Endometrial microvascular endothelial cells (primary cell): ENCODE measurements around the gene ZNF564. TPM values are rescaled to one million over a fixed set of nuclear protein-coding genes. Genes with fewer than 3 reads are reported as not detected.
"Not testable (repeated sequence)": the region's sequence is repeated elsewhere in the genome, so short reads cannot be mapped to it uniquely, and the experiment has no call there.

Experiments used
- in situ Hi-C: cut with HindIII; loops from 2 replicates; pipeline ENCODE4 v1.10.0; 2017; ENCODE audit warnings: low sequenced_read_pairs, low pct_unique_long_range_greater_than_20kb; ENCODE audit errors: inconsistent ontology term
- total RNA-seq: library from RNA; depleted of rRNA; stranded (reverse); fragments of >200 nt; gene quantifications from one replicate; pipeline ENCODE4 v1.2.3, GENCODE V29; 2015; ENCODE audit errors: inconsistent ontology term

The ZNF564 gene
- 2.9 TPM for total RNA-seq

DNA sequence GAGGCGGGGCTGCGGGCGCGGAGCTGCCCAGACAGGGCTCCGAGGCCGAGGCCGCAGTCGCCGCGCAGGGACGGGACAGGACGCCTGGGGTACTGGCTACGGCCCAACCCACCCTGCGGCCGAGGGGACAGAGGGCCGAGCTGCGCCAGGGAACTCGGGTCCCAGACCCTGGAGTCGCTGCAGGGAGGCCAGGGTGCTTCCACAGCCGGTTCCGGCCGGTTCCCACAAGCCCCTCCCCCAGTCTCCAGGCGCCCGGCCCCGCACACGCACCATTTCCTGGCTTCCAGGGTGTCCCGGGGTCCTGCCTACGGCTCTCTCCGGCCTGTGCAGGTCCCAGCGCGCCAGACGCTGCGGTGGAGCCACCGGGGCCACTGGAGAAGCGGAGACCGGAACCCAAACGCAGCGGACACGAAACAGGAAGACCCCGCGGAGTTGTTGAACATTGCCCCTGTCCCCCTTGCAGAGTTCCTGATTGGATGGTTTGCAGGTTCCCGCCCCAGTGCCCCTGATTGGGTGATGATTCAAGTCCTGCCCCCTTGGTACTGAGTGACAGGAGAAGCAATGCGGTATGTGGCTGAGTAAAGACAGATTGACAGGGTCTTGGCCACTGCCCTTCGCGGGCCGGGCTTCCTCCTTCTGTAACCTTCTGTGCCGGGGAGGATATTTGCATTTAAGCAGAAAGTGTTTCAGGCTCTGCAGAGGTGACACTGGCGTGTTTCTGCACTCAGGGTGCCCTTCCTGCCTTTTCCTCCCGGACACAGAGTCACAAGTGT lies at the start of gene ZNF564:
Gene ZNF564, minus strand, starts transcription at position 423 of the 773 bp plus-strand sequence. Its CDS starts 150 bp downstream, at position 273.
- in situ Hi-C loops = no loop called here

DNA sequence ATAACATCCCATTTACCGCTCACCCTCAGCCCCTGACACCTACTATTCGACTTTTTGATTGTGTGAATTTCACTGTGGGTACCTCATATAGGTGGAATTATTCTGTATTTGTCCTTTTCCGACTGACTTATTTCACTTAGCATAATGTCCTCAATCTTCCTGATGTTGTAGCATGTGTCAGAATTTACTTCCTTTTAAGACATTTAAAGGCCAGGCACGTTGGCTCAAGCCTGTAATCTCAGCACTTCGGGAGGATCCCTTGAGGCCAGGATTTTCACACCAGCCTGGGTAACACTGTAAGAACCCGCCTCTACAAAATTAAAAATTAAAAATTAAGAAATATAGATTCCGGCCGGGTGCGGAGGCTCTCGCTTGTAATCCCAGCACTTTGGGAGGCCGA lies 46.3 kb upstream of the ZNF564 start:
- in situ Hi-C loops = no loop called here

DNA sequence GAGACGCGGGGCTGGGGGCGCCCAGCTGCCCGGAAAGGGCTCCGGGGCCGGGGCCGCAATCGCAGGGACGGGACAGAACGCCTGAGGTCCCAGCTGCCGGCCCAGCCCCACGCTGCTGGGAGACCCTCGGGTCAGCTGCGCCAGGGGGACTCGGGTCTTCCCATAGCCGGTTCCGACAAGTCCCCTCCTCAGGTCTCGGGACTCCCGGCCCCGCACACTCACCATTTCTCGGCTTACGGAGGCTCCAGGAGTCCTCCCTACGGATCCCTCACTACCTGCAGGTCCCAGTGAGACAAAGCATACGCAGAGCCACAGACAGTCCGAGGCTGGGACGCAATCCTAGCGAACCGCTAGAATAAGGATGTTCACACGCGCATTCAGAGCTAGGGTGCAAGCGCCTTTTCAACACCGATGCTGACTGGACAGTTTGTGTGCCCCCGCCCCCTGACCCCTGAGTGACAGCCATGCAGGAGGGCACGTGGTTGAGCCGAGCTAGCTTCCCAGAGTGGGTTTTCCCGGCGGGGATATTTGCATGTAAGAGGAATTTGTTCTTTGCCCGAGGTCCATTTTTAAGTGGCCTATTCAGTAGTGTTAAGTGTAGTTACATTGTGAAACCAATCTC lies 45.8 kb upstream of the ZNF564 start:
- in situ Hi-C loops = no loop called here

DNA sequence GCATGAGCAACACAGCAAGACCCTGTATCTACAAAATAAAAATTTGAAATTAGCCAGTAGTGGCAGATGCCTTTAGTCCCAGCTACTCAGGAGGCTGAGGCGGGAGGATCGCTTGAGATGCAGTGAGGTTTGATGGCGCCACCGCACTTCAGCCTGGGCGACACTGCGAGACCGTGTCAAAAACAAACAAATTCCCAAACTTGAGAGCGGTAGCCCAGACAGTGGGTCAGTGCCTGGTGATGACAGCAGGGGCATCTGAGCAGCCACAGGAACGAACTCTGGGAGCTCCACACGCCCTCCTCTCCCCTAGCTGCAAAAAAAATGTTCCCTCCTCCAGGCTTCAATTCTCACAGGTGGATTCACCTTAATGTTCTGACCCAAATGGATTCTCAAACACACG lies 45.2 kb upstream of the ZNF564 start:
- in situ Hi-C loops = no loop called here

DNA sequence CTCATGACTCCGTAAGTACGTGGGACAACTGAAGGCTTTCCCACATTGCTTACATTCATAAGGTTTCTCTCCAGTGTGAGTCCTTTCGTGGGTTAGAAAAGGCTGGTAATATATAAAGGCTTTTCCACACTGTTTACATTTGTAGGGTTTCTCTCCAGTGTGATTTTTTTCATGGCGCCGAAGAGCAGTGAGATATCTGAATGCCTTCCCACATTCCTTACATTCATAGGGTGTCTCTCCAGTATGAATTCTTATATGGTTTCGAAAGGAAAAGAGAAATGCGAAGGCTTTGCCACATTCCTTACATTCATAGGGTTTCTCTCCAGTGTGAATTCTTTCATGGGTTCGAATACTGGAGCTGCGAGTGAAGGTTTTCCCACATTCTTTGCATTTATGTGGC lies 29.8 kb upstream of the ZNF564 start:
- in situ Hi-C loops = no loop called here

DNA sequence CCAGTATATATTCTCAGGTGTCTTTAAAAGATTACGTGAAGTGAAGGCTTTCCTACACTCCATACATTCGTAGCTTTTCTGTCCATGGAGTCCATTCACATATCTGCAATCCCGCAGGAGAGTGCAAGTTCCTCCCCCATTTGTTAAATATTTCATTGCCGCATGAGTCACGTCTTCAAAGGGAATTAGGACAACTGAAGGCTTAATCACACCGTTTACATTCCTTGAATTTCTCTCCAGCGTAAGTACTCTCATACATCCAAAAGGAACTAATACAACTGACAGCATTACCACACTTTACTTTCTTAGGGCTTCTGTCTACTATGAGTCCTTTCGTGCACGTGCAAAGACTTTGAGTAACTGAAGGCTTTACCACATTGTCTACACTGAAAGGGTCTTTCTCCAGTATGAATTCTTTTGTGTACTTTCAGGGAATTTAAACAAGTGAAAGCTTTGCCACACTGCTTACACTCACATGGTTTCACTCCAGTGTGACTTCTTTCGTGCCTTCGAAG lies 29.0 kb upstream of the ZNF564 start:
- in situ Hi-C loops = no loop called here

DNA sequence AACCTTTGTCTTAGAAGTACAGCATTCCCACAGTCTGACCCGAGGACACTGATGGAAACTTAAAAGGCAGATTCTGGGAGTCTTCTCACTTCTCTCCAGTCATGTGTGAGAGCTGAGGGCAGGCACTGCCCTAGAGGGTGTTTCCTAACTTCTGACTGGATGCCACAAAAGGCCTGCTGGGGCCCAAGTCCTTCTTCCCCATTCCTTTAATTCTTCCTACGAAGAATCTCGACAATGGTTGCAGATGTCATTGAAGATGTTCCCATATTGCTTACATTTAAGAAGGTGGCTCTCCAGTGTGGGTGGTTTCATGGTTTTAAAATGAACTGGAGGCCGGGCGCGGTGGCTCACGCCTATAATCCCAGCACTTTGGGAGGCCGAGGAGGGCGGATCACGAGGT lies 27.4 kb upstream of the ZNF564 start:
- in situ Hi-C loops = no loop called here

DNA sequence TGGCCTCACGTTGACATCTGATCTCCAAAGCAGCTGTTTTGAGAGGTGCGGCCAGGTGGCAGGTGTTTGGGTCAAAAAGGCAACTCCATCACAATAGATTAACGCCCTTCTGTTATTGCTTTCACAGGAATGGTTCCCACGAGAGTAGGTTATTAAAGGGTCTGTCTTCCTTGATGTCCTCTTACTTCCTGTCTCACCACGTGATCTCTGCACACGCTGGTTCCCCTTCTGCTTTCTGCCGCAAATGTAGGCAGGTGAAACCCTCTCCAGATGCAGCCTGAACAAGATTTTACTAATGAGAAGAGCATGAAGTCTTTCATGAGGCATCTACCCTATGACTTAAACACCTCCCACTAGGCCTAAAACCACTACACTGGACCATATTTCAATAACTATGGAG lies 22.8 kb upstream of the ZNF564 start:
- in situ Hi-C loops = no loop called here

DNA sequence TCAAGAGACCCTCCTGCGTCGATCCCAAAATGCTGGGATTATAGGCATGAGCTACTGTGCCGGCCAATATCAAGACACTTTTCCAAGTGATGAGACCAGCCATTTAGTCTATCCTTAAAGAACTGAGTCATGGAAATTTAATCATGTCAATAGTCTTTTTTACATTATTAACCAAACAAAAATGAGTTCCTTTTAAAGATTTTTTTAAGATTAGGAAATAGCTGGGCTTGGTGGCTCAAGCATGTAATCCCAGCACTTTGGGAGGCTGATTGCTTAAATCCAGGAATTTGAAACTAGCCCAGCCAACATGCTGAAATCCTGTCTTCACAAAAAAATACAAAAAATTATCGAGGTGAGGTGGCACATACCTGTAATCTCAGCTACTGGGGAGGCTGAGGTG lies 16.7 kb upstream of the ZNF564 start:
- in situ Hi-C loops = no loop called here

DNA sequence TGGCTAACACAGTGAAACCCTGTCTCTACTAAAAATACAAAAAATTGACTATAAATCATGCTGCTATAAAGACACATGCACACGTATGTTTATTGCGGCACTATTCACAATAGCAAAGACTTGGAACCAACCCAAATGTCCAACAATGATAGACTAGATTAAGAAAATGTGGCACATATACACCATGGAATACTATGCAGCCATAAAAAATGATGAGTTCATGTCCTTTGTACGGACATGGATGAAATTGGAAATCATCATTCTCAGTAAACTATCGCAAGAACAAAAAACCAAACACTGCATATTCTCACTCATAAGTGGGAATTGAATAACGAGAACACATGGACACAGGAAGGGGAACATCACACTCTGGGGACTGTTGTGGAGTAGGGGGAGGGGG lies 15.1 kb upstream of the ZNF564 start:
- in situ Hi-C loops = not testable (repeated sequence)

DNA sequence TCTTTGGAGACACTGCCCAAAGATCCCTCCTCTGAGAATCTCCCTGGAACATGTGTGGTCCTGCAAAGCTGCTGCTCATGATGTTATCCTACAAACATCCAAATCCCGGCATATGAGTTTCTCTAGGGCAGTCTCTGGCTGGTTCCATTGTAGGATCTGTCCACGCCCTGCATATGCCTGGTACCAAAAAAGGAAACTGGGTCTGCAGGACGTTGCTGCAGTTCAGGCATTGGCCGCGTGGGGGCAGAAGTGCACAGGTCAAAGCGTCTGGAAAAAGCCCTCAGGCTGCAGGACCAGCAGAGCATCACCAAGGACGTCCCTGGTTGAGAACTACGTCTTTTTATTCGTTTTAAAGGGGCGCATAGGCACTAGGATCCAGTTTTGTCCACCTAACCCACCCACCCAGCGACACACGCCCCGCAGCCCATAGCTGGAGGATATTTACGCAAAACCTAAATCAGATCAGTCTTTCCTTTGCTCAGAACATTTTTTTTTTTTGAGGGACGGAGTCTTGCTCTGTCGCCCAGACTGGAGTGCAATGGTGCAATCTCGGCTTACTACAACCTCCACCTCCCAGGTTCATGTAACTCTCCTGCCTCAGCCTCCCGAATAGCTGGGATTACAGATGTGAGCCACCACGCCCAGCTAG lies 12.9 kb upstream of the ZNF564 start:
- in situ Hi-C loops = no loop called here

DNA sequence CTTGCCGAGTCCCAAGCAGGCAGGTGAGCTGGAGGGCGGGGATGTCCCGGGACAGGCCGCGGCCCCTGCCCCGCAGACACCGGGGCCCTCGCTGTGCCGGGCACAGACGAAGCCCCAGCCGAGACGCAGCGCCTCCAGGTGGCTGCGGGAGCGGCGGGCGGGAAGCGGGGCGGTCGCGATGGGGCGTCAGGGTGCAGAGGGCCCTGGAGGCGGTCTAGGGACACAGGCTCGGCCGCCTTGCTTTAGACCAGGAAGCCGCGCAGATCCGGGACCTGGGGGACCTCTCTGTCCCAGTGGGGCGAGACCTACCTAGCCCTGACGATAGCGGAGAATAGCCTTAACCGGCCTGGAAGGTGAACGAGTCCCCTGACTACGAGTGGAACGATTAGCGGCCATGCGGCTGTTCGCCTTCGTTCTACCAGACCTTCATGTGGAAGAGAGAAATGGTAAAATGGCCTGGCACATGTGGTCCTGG lies 4.2 kb upstream of the ZNF564 start:
- in situ Hi-C loops = no loop called here

DNA sequence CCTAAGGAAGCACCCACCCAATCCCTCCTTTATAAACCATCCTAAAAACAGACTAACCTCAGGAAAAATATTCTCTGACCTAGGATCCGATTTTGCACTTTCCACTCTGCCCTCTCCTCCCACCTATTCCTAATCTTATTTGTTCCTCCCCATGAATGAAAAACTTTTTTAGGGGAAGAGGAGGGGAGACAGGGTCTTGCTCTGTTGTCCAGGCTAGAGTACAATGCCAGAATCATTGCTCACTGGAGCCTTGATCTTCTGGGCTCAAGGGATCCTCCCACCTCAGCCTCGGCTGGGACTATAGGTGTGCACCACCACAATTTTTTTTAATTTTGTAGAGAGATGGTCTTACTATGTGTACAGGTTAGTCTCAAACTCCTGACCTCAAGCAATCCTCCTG lies 4.4 kb downstream of the ZNF564 start:
- in situ Hi-C loops = no loop called here

DNA sequence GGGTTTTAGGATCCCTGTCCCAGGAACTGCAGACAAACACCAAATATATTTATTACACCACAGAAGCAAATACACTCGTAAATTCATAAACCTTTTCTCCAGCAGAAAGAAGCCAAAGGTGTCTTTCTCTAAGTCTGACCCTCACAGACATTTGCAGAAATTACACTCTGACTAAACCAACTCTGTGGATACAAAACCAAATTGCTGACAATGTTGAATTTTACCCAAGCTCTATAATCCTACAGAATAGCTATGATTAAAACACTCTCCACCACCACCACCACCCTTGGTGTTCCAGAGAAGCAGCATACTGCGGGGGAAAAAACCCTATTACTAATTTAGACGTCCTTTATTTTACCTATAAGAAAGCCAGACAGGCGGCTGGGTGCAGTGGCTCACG lies 5.2 kb downstream of the ZNF564 start:
- in situ Hi-C loops = no loop called here

DNA sequence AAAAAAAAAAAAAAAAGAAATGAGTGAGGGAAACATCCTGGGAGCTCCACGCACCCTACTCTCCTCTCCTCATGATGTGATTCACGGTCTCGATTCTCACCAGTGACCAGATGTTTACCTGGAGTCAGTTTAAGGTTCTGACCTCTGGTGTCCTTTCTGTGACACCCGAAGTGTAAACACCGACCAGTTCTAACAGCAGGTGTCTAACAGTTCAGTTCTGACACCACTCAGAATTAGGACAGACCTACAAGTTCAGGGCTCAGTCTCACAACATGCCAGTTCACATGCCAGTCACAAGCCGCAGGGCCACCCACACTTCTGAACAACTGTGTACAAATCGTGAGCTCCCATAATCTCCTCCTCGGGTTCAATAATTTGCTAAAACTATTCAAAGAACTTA lies 6.0 kb downstream of the ZNF564 start:
- in situ Hi-C loops = no loop called here

DNA sequence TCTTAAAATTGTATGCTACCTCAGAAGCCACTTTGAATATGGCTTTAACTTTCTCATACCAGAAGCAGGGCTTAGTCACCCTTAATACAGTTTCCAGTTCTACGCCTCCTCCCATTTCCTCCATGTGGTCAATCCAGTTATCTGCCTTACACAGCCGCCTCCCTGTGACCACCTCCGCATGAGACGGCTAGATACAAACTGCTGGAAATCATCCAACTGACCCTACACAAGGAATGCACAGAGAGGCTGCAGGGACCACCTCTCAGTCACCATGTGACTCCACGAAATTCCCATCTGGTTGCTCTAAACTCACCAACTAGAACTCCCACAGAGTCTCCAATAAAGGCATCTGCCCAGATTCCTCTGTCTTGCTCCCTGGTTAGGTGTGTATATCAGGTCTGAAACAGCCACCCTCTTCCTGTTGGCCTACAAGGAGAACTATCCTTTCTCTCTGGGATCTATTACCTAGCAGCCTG lies 6.8 kb downstream of the ZNF564 start:
- in situ Hi-C loops = no loop called here

DNA sequence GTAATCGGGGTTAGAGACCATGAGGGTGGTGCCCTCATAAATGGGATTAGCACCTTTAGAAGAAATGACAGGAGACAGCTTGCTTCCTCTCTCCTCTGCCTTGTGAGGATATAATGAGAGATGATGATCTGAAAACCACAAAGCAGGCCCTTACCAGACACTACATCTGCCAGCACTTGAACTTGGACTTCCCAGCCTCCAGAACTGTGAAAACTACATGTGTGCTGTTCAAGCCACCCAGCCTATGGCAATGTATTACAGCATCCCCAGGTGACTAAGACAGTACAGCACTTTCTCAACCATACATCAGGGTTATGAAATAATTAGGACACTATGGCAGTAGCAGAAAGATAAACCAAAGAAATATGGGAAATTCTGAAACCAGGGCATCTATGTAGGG lies 7.4 kb downstream of the ZNF564 start:
- in situ Hi-C loops = no loop called here

DNA sequence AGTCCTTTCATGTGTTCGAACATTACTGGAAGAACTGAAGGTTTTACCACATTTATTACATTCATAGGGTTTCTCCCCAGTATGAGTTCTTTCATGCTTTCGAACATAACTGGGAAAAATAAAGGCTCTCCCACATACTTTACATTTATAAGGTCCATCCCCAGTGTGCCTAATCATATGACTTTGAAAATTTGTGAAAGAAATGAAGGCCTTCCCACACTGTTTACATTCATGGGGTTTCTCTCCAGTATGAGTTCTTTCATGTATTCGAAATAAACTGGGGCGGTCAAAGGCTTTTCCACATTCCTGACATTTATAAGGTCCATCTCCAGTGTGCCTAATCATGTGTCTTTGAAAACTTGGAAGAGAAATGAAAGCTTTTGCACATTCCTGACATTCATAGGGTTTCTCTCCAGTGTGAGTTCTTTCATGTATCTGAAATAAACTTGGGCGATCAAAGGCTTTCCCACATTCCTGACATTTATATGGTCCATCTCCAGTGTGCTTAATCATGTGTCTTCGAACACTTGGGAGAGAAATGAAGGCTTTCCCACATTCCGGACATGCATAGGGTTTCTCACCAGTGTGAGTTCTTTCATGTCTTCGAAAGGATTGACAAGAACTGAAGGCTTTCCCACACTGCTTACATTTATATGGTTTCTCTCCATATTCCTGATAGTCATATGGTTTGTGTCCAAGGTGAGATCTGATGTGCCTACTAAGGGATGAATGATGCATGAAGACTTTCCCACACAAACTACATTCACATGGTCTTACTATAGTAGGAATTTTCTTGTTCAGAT lies 24.0 kb downstream of the ZNF564 start:
- in situ Hi-C loops = no loop called here

DNA sequence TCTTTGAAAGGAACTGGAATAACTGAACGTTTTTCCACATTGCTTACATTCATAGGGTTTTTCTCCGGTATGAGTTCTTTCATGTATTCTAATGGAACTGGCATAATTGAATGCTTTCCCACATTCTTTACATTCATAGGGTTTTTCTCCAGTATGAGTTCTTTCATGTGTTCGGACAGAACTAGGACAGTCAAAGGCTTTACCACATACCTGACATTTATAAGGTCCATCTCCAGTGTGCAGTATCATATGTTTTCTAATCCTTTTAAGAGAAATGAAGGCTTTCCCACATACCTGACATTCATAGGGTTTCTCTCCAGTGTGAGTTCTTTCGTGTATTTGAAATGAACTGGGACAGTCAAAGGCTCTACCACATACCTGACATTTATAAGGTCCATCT lies 24.7 kb downstream of the ZNF564 start:
- in situ Hi-C loops = no loop called here
